Psoas muscle (tissue), 8 donors: ENCODE data around the gene UBE3B. TPM values are rescaled to one million over a fixed set of nuclear protein-coding genes. Genes with fewer than 3 reads are reported as not detected.
"Not testable (repeated sequence)": the region's sequence is repeated elsewhere in the genome, so short reads cannot be mapped to it uniquely, and the experiment has no call there.

ENCODE experiments used
- ATAC-seq, 4 donors: fragments of 200-7000 bp; cut with Tn5 transposase; one replicate each; pipeline ENCODE4 v1.9.1; 2020; ENCODE audit warnings: moderate library complexity in 3 of 4, mild to moderate bottlenecking in 2 of 4
- DNase-seq, 2 donors: peaks; one replicate each; pipeline ENCODE4 v3.0.0-alpha.2; 2020
- H3K27ac ChIP-seq: fragments of 200-600 bp; one replicate; pipeline ENCODE4 v1.8.0; 2022
- H3K27me3 ChIP-seq, 3 donors: fragments of 200-600 bp in 1 of 3; one replicate each; pipeline versions ENCODE4 v1.6.1 to v1.8.0; 2013 to 2022; ENCODE audit warnings: low read length in 2 of 3, mild to moderate bottlenecking in 2 of 3, moderate library complexity in 1 of 3; ENCODE audit not compliant: insufficient read depth in 3 of 3
- H3K36me3 ChIP-seq, 2 donors: fragments of 200-600 bp in 1 of 2; one replicate each; pipeline versions ENCODE4 v1.6.1 to v1.8.0; 2013 to 2022; ENCODE audit warnings: low read depth in 1 of 2, mild to moderate bottlenecking in 1 of 2, moderate library complexity in 1 of 2; ENCODE audit not compliant: insufficient read depth in 1 of 2
- H3K4me1 ChIP-seq: fragments of 200-600 bp; one replicate; pipeline ENCODE4 v1.8.0; 2022
- H3K4me3 ChIP-seq: fragments of 200-600 bp; one replicate; pipeline ENCODE4 v1.8.0; 2022; ENCODE audit warnings: mild to moderate bottlenecking
- H3K9me3 ChIP-seq: fragments of 200-600 bp; one replicate; pipeline ENCODE4 v1.8.0; 2022
- CTCF ChIP-seq: fragments of 200-600 bp; IDR thresholded peaks from one replicate; pipeline ENCODE4 v1.8.0; 2022; ENCODE audit warnings: antibody characterized with exemption
- WGBS, 3 donors: extraction: QIAGEN DNeasy Blood & Tissue Kit; methylation state at CpG; one replicate each; pipeline versions ENCODE4 v1.1.6 to v1.1.7; 2013; 5-methylcytosine and 5-hydroxymethylcytosine counted together
- intact Hi-C, 2 donors: fragments of 100-400 bp; cut with DNase I; formaldehyde crosslinking; loops; one replicate each; pipeline versions ENCODE4 v1.11.0 to v1.14.2; 2022
- long read RNA-seq, 2 donors: library from polyadenylated mRNA; unstranded; transcript quantifications; one replicate each; pipeline ENCODE4 v2.0.0, GENCODE V29; 2021
- polyA plus RNA-seq, 3 donors: library from polyadenylated mRNA; stranded (reverse); fragments of 200-250 nt; gene quantifications; one replicate each; pipeline ENCODE4 v1.2.3, GENCODE V29; 2013
- total RNA-seq, 4 donors: library from RNA; stranded (reverse); fragmentation: NEBNext Ultra II Directional in 2 of 4; extraction: Animal tissue kit (Norgen Biotek cat#: 25700) in 2 of 4; gene quantifications; one replicate each; pipeline versions ENCODE4 v1.2.1 to v1.2.4, GENCODE V29; 2021 to 2023
- donor health status: healthy with polysubstance abuse.
- donor health status: DM: no; HTN: no; CAD: no; lungs with moderate emphysema.
- donor health status: Bipolar disorder and iron deficiency.
- donor health status: healthy.
- donor health status: DM: yes; HTN: yes; CAD: no.
- donor health status: DM: no; HTN: no; CAD: no.
- donor health status: DM: no; HTN: no; CAD: no.
- donor health status: DM: yes; HTN: yes; CAD: no.

The UBE3B gene
- total RNA-seq: 10 to 100 TPM; 41.7 to 50.8 (median 46.3) TPM
- polyA plus RNA-seq: 10 to 100 TPM; 13.5 to 45.0 (median 14.4) TPM
- long read RNA-seq, donor 1, full-length matches to known transcripts: 3 of 15 reads
- long read RNA-seq, donor 1, partial matches to known transcripts: 3 of 15 reads
- long read RNA-seq, donor 1, other reads (novel, unspliced or antisense): 9 of 15 reads
- long read RNA-seq, donor 2, full-length matches to known transcripts: 7 of 34 reads
- long read RNA-seq, donor 2, partial matches to known transcripts: 5 of 34 reads
- long read RNA-seq, donor 2, other reads (novel, unspliced or antisense): 22 of 34 reads

- peak; percentile 98 to 99 (median 99) for ATAC-seq
- TF ChIP-seq CTCF: no peak
- Histone ChIP-seq H3K27ac (peak within 1 kb of the TSS; percentile 97), H3K4me1 (peaks cover 31% of the 10 kb centered on the region), H3K27me3 (no peaks in the 10 kb centered on the region), H3K4me3 (peak within 1 kb of the TSS; percentile 95), H3K9me3 (no peaks in the 10 kb centered on the region), H3K36me3 (peaks cover 0 to 24% of the 10 kb centered on the region in 2 donors)
- 0% methylated on average over 52 to 54 of the region's 54 CpGs for WGBS, 3 donors
- peak; percentile 90 to 94 for DNase-seq
- intact Hi-C loops: loop anchor here (5.0 kb wide), 2 partner anchors 40 to 45 kb away; no protein-coding TSS in a partner anchor
Measured at GRCh38 chr12:109477185-109477962, at the start of gene UBE3B, which contains the start of gene KCTD10. Gene UBE3B, plus strand, starts transcription at chr12:109477634. Its CDS starts 5,918 bp downstream, at chr12:109483552. Gene KCTD10, minus strand, starts transcription at chr12:109477300. Its CDS starts 38 bp downstream, at chr12:109477262.

- ATAC-seq: peak; percentile 80 to 94 (median 92)
- H3K4me1 ChIP-seq: peaks cover 6% of the 10 kb centered on the region
Measured at GRCh38 chr12:109428037-109428629, 49.3 kb upstream of the UBE3B start.

GRCh38 chr12:109428804-109429203, 48.6 kb upstream of the UBE3B start:
- not testable (repeated sequence) for ATAC-seq

More at GRCh38 chr12:109428037-109428629, 49.3 kb upstream of the UBE3B start:
- Histone ChIP-seq H3K36me3 (no peaks in the 10 kb centered on the region), H3K4me3 (no peak overlapping the region), H3K27ac (no peak overlapping the region), H3K9me3 (no peaks in the 10 kb centered on the region), H3K27me3 (peaks cover 0 to 3% (median 0%) of the 10 kb centered on the region in 3 donors)
- peak; percentile 79 to 87 for DNase-seq
- intact Hi-C loops: loop anchor here in 1 of 2 donors (5.0 kb wide), 1 partner anchor 349 kb away; no protein-coding TSS in a partner anchor
- 21 to 24% (median 23%) methylated on average over 8 of the region's 8 CpGs for WGBS, 3 donors
- TF ChIP-seq CTCF: peak; percentile 98

GRCh38 chr12:109430244-109430643, 47.2 kb upstream of the UBE3B start:
- WGBS, 3 donors: 82 to 91% (median 91%) methylated on average over 6 of the region's 6 CpGs
- Histone ChIP-seq H3K36me3 (no peaks in the 10 kb centered on the region), H3K4me1 (peaks cover 11% of the 10 kb centered on the region), H3K27ac (no peak overlapping the region), H3K4me3 (no peak overlapping the region), H3K9me3 (no peaks in the 10 kb centered on the region), H3K27me3 (no peaks in the 10 kb centered on the region)
- TF ChIP-seq CTCF: no peak
- ATAC-seq (no peak), DNase-seq (no peak)
- intact Hi-C loops: loop anchor here in 1 of 2 donors (5.0 to 10.0 kb wide), 2 partner anchors 47 to 185 kb away; partner anchors contain the start of genes KCTD10 and UBE3B

More at GRCh38 chr12:109428804-109429203, 48.6 kb upstream of the UBE3B start:
- peaks cover 11% of the 10 kb centered on the region for H3K4me1 ChIP-seq
- DNase-seq, H3K36me3 ChIP-seq, H3K4me3 ChIP-seq, H3K27ac ChIP-seq, H3K9me3 ChIP-seq, H3K27me3 ChIP-seq: not testable (repeated sequence)
- WGBS, 3 donors: 79 to 95% (median 88%) methylated on average over 3 of the region's 3 CpGs
- intact Hi-C loops: loop anchor here in 1 of 2 donors (5.0 kb wide), 1 partner anchor 348 kb away; no protein-coding TSS in a partner anchor
